IMR-90 (cell line): Measurements from ENCODE around the gene RARB. TPM values are rescaled to one million over a fixed set of nuclear protein-coding genes. Genes with fewer than 3 reads are reported as not detected.

ENCODE experiments used
- ATAC-seq: fragments of 200-7000 bp; cut with Tn5 transposase; 2 replicates; pipeline ENCODE4 v1.9.1; 2020; ENCODE audit warnings: low read depth, mild to moderate bottlenecking, moderate library complexity
- BruUV-seq: library from RNA; stranded (reverse); fragments of 400-500 nt; replicated peaks from 2 replicates; lab custom pipeline; 2021; lab: Mats Ljungman, UMichigan
- CTCF ChIA-PET: fragments of 300-600 bp; formaldehyde crosslinking; extraction: SDS; loops from one replicate; lab custom pipeline; 2021; ENCODE audit warnings: antibody characterized with exemption; lab: Yijun Ruan, JAX
- POLR2A ChIA-PET: fragments of 300-600 bp; sonication (Branson Sonifier 250); formaldehyde crosslinking; loops from one replicate; lab custom pipeline; 2022; ENCODE audit warnings: antibody characterized with exemption; ENCODE audit not compliant: unreplicated experiment; lab: Charles Lee
- DNase-seq: peaks from one replicate; pipeline ENCODE4 v3.0.0; 2013
- H2AFZ ChIP-seq: replicated peaks from 2 replicates; pipeline ENCODE3; 2013; ENCODE audit warnings: low read length, mild to moderate bottlenecking; ENCODE audit not compliant: poor library complexity
- H2AK5ac ChIP-seq: 2 replicates; pipeline ENCODE4 v1.6.1; 2013; ENCODE audit warnings: low read depth, low read length, inconsistent platforms
- H2AK9ac ChIP-seq: replicated peaks from 2 replicates; pipeline ENCODE3; 2013; ENCODE audit warnings: mild to moderate bottlenecking, low read depth, low read length, moderate library complexity; ENCODE audit not compliant: poor library complexity
- H2BK120ac ChIP-seq: 2 replicates; pipeline ENCODE4 v1.6.1; 2013; ENCODE audit warnings: low read depth, low read length, inconsistent platforms
- H2BK15ac ChIP-seq: 3 replicates; pipeline ENCODE4 v1.6.1; 2013; ENCODE audit warnings: low read depth, low read length, inconsistent platforms
- H2BK20ac ChIP-seq: 2 replicates; pipeline ENCODE4 v1.6.1; 2013; ENCODE audit warnings: low read depth, mild to moderate bottlenecking, inconsistent platforms, low read length, moderate library complexity
- H2BK5ac ChIP-seq: 2 replicates; pipeline ENCODE4 v1.6.1; 2013; ENCODE audit warnings: mild to moderate bottlenecking, low read depth, low read length, inconsistent platforms; ENCODE audit not compliant: poor library complexity, severe bottlenecking
- H3K14ac ChIP-seq: replicated peaks from 2 replicates; pipeline ENCODE4 v1.6.1; 2013; ENCODE audit warnings: low read depth, low read length, inconsistent platforms
- H3K18ac ChIP-seq: 2 replicates; pipeline ENCODE4 v1.6.1; 2013; ENCODE audit warnings: low read depth, low read length, control low read depth
- H3K23ac ChIP-seq: 2 replicates; pipeline ENCODE4 v1.6.1; 2013; ENCODE audit warnings: low read depth, low read length, inconsistent platforms
- H3K27ac ChIP-seq: 2 replicates; pipeline ENCODE4 v1.5.1; 2013; ENCODE audit warnings: mild to moderate bottlenecking, control low read depth, low read length; ENCODE audit not compliant: insufficient read depth
- H3K27me3 ChIP-seq: 2 replicates; pipeline ENCODE4 v1.6.1; 2013; ENCODE audit warnings: low read length; ENCODE audit not compliant: control insufficient read depth, insufficient read depth
- H3K36me3 ChIP-seq: 2 replicates; pipeline ENCODE4 v1.6.1; 2013; ENCODE audit warnings: low read length, mixed read lengths; ENCODE audit not compliant: control insufficient read depth, insufficient read depth
- H3K4ac ChIP-seq: 2 replicates; pipeline ENCODE4 v1.6.1; 2013; ENCODE audit warnings: low read depth, low read length, inconsistent platforms
- H3K4me1 ChIP-seq: 2 replicates; pipeline ENCODE4 v1.6.1; 2013; ENCODE audit warnings: low read length, mixed read lengths; ENCODE audit not compliant: control insufficient read depth, insufficient read depth
- H3K4me2 ChIP-seq: 2 replicates; pipeline ENCODE4 v1.6.1; 2013; ENCODE audit warnings: low read depth, mild to moderate bottlenecking, control low read depth, low read length, moderate library complexity
- H3K4me3 ChIP-seq: 2 replicates; pipeline ENCODE4 v1.5.1; 2013; ENCODE audit warnings: low read depth, mild to moderate bottlenecking, control low read depth, low read length, moderate library complexity; ENCODE audit not compliant: insufficient read depth
- H3K56ac ChIP-seq: 2 replicates; pipeline ENCODE4 v1.6.1; 2013; ENCODE audit warnings: low read length, inconsistent platforms; ENCODE audit not compliant: insufficient read depth; ENCODE audit errors: extremely low read depth
- H3K79me1 ChIP-seq, 2 experiments: 2 replicates each; pipeline ENCODE4 v1.6.1; 2013; ENCODE audit warnings: low read length in 2 of 2, inconsistent platforms in 1 of 2, low read depth in 1 of 2
- H3K9ac ChIP-seq: 2 replicates; pipeline ENCODE4 v1.6.1; 2013; ENCODE audit warnings: low read depth, low read length, control low read depth
- H3K9me1 ChIP-seq: 2 replicates; pipeline ENCODE4 v1.6.1; 2013; ENCODE audit warnings: low read length, inconsistent platforms; ENCODE audit not compliant: insufficient read depth
- H3K9me3 ChIP-seq: 2 replicates; pipeline ENCODE4 v1.6.1; 2013; ENCODE audit warnings: low read length; ENCODE audit not compliant: control insufficient read depth, insufficient read depth
- H4K20me1 ChIP-seq: 2 replicates; pipeline ENCODE4 v1.6.1; 2013; ENCODE audit warnings: low read length, inconsistent platforms; ENCODE audit not compliant: insufficient read depth
- H4K5ac ChIP-seq: 2 replicates; pipeline ENCODE4 v1.6.1; 2013; ENCODE audit warnings: mild to moderate bottlenecking, low read depth, low read length, control low read depth
- H4K8ac ChIP-seq, 2 experiments: 2 replicates each; pipeline ENCODE4 v1.6.1; 2013; ENCODE audit warnings: low read depth in 2 of 2, low read length in 2 of 2, control low read depth in 1 of 2, inconsistent platforms in 1 of 2
- H4K91ac ChIP-seq: 2 replicates; pipeline ENCODE4 v1.6.1; 2013; ENCODE audit warnings: low read depth, low read length, inconsistent platforms; ENCODE audit not compliant: insufficient read depth
- BHLHE40 ChIP-seq: fragments of 150-350 bp; IDR thresholded peaks from 2 replicates; pipeline ENCODE4 v1.6.1; 2016; ENCODE audit warnings: mild to moderate bottlenecking, low read depth, low read length
- CEBPB ChIP-seq: IDR thresholded peaks from 2 replicates; pipeline ENCODE4 v1.6.1; 2012; ENCODE audit warnings: low read depth, low read length, improper control_type of control experiment
- CHD1 ChIP-seq: IDR thresholded peaks from 2 replicates; pipeline ENCODE4 v1.6.1; 2012; ENCODE audit warnings: low read depth, low read length, improper control_type of control experiment
- CTCF ChIP-seq: conservative IDR thresholded peaks from 2 replicates; pipeline ENCODE4 v1.5.1; 2012; ENCODE audit warnings: mild to moderate bottlenecking, low read depth, low read length, improper control_type of control experiment
- ELK1 ChIP-seq: fragments of 150-350 bp; IDR thresholded peaks from 2 replicates; pipeline ENCODE4 v1.6.1; 2016; ENCODE audit warnings: low read depth, mild to moderate bottlenecking, low read length, moderate library complexity, borderline replicate concordance
- FOS ChIP-seq: fragments of 150-350 bp; IDR thresholded peaks from 2 replicates; pipeline ENCODE4 v1.6.1; 2016; ENCODE audit warnings: low read depth, low read length
- MXI1 ChIP-seq: IDR thresholded peaks from 2 replicates; pipeline ENCODE4 v1.6.1; 2012; ENCODE audit warnings: low read depth, mild to moderate bottlenecking, low read length, moderate library complexity, borderline replicate concordance
- POLR2A ChIP-seq: IDR thresholded peaks from 2 replicates; pipeline ENCODE4 v1.6.1; 2012; ENCODE audit warnings: mild to moderate bottlenecking, low read depth, low read length
- RCOR1 ChIP-seq: IDR thresholded peaks from 2 replicates; pipeline ENCODE4 v1.6.1; 2012; ENCODE audit warnings: mild to moderate bottlenecking, low read length, improper control_type of control experiment; ENCODE audit not compliant: insufficient replicate concordance
- RFX5 ChIP-seq: IDR thresholded peaks from 2 replicates; pipeline ENCODE4 v1.8.0; 2012; ENCODE audit warnings: low read depth, mild to moderate bottlenecking, low read length, moderate library complexity
- SMC3 ChIP-seq: fragments of 150-350 bp; IDR thresholded peaks from 2 replicates; pipeline ENCODE4 v1.6.1; 2016; ENCODE audit warnings: low read depth, mild to moderate bottlenecking, antibody characterized with exemption, low read length, moderate library complexity
- USF2 ChIP-seq: fragments of 150-350 bp; IDR thresholded peaks from 2 replicates; pipeline ENCODE4 v1.6.1; 2017; ENCODE audit warnings: mild to moderate bottlenecking, antibody characterized with exemption, low read length, low read depth
- WGBS, 2 experiments: methylation state at CpG; one replicate each; pipeline versions ENCODE4 v1.1.5 to v1.1.7; 2013; ENCODE audit warnings: missing lambda C conversion rate in 2 of 2; ENCODE audit not compliant: insufficient read length in 1 of 2; ENCODE audit errors: extremely low coverage in 2 of 2; 5-methylcytosine and 5-hydroxymethylcytosine counted together
- dilution Hi-C: fragments of 300-500 bp; cut with HindIII; formaldehyde crosslinking; loops from one replicate; pipeline ENCODE4 v1.14.3; 2018; ENCODE audit warnings: low sequenced_read_pairs; ENCODE audit not compliant: unreplicated experiment
- in situ Hi-C: fragments of 300-500 bp; cut with MboI; formaldehyde crosslinking; loops from 3 replicates; pipeline ENCODE4 v1.14.3; 2019; ENCODE audit warnings: low sequenced_read_pairs, inconsistent platforms, mixed read lengths
- intact Hi-C: fragments of 100-400 bp; cut with micrococcal nuclease; formaldehyde crosslinking; loops from 2 replicates; pipeline ENCODE4 v1.10.0; 2022
- polyA plus RNA-seq, 3 experiments: library from polyadenylated mRNA; depleted of rRNA; stranded (reverse); fragments of >200 nt; gene quantifications; 2 replicates each; pipeline ENCODE4 v1.2.3, GENCODE V29; 2012; ENCODE audit warnings: low replicate concordance in 1 of 3
- total RNA-seq: library from RNA; depleted of rRNA; stranded (reverse); fragments of >200 nt; gene quantifications from 2 replicates; pipeline ENCODE4 v1.2.3, GENCODE V29; 2012

The RARB gene
- total and polyA plus RNA-seq, 2 of the 4 experiments (the other 2 are of a cell fraction): 0.53 to 1.4 TPM

- ChIA-PET POLR2A (no interaction called here), CTCF (interaction anchor here (1.0 kb wide), 1 partner anchor 103 kb away, joined by 3 read pairs; no protein-coding TSS in a partner anchor)
- Histone ChIP-seq H3K27ac (no peak overlapping the region), H3K4ac (no peak overlapping the region), H2AFZ (no peak overlapping the region), H4K5ac (no peak overlapping the region), H3K9me1 (no peaks in the 10 kb centered on the region), H3K9me3 (peaks cover 2% of the 10 kb centered on the region), H2BK15ac (no peak overlapping the region), H2AK9ac (no peak overlapping the region), H3K18ac (no peak overlapping the region), H4K20me1 (no peaks in the 10 kb centered on the region), H3K9ac (no peak overlapping the region), H2AK5ac (no peak overlapping the region), H3K79me1 (no peaks in the 10 kb centered on the region), H3K14ac (no peak overlapping the region), H2BK5ac (no peak overlapping the region), H2BK20ac (no peak overlapping the region), H3K36me3 (no peaks in the 10 kb centered on the region), H3K23ac (no peak overlapping the region), H3K56ac (no peak overlapping the region), H2BK120ac (no peak overlapping the region), H3K4me2 (no peak overlapping the region), H3K27me3 (no peaks in the 10 kb centered on the region), H3K4me1 (no peaks in the 10 kb centered on the region), H4K8ac (no peak overlapping the region), H3K4me3 (no peak overlapping the region), H4K91ac (no peak overlapping the region)
- ATAC-seq (no peak), DNase-seq (no peak)
- intact Hi-C loops: no loop called here
- dilution Hi-C loops: no loop called here
- TF ChIP-seq RCOR1 (no peak), CTCF (no peak), USF2 (no peak), RFX5 (no peak), SMC3 (no peak), CHD1 (no peak), ELK1 (no peak), BHLHE40 (no peak), CEBPB (no peak), POLR2A (no peak), MXI1 (no peak), FOS (no peak)
- no CpG with 5 or more reads among the region's 7 CpGs for WGBS, 2 experiments
- no TSS peak for BruUV-seq
- in situ Hi-C loops: no loop called here
Observed at GRCh38 chr3:25489858-25490593, 62.0 kb downstream of the RARB start.
